IgD-negative memory B cell (primary cell): Measurements from ENCODE around the gene PHACTR1. TPM values are rescaled to one million over a fixed set of nuclear protein-coding genes. Genes with fewer than 3 reads are reported as not detected.
A peak's percentile ranks its signal among the peaks of the same experiment; 100 is the strongest.

ENCODE experiments used
- H3K27ac Mint-ChIP-seq, 3 donors: one replicate each; pipeline ENCODE4 v1.8.0; 2020 to 2022; ENCODE audit warnings: mild to moderate bottlenecking in 3 of 3, mixed read lengths in 3 of 3, moderate library complexity in 1 of 3
- H3K27me3 Mint-ChIP-seq: one replicate; pipeline ENCODE4 v1.8.0; 2021; ENCODE audit warnings: mixed read lengths
- H3K36me3 Mint-ChIP-seq: one replicate; pipeline ENCODE4 v1.8.0; 2020; ENCODE audit warnings: mild to moderate bottlenecking, mixed read lengths
- H3K4me1 Mint-ChIP-seq, 3 donors: one replicate each; pipeline ENCODE4 v1.8.0; 2020 to 2022; ENCODE audit warnings: mixed read lengths in 3 of 3, mild to moderate bottlenecking in 1 of 3
- H3K4me3 Mint-ChIP-seq, 4 donors: one replicate each; pipeline ENCODE4 v1.8.0; 2020 to 2022; ENCODE audit warnings: mild to moderate bottlenecking in 4 of 4, mixed read lengths in 4 of 4, moderate library complexity in 3 of 4
- H3K9me3 Mint-ChIP-seq, 3 donors: one replicate each; pipeline ENCODE4 v1.8.0; 2020 to 2021; ENCODE audit warnings: mixed read lengths in 3 of 3, mild to moderate bottlenecking in 1 of 3
- polyA plus RNA-seq: library from polyadenylated mRNA; unstranded; fragments of 300-500 nt; fragmentation: Illumina TruSeq; gene quantifications from one replicate; pipeline ENCODE4 v1.2.3, GENCODE V29; 2021

PHACTR1 gene
- 12.8 TPM for polyA plus RNA-seq

DNA sequence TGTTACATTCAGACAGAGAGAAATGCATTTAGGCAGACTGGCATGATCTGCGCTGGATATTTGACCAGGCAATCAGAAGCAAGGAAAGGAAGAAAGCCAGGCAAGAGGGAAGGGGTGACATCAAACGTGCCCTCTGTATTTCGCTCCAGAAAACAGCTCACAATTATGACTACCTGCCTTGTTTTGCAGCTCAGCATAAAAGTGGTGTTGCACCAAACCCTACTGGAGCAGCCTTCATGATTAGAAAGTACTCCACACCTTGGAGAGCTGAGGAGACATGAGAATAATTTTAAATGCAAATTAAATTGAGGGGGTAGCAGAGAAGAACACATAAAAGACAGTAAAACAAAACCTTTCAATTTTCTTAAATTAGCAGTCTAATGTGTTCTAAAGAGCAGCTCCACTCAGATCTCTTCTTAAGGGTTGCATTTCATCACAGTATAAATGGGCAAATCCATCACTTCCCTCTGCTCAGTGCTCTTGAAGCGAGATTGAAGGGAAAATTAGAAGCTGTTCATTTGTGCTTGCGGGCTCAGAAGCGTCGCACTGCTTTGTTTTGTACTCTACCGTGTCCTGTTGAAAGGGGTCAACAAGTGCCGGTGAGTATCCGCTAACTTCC is at the start of gene PHACTR1:
Gene PHACTR1, plus strand, starts transcription at position 470 of the 619 bp plus-strand sequence.
- no peaks in the 10 kb centered on the region for H3K36me3 Mint-ChIP-seq
- H3K4me1 Mint-ChIP-seq = peaks cover 0 to 1% (median 0%) of the 10 kb centered on the region in 3 donors
- H3K4me3 Mint-ChIP-seq = no peak within 1 kb of the TSS
- H3K27me3 Mint-ChIP-seq = peaks cover 1% of the 10 kb centered on the region
- H3K27ac Mint-ChIP-seq = no peak within 1 kb of the TSS
- H3K9me3 Mint-ChIP-seq = no peaks in the 10 kb centered on the region

DNA sequence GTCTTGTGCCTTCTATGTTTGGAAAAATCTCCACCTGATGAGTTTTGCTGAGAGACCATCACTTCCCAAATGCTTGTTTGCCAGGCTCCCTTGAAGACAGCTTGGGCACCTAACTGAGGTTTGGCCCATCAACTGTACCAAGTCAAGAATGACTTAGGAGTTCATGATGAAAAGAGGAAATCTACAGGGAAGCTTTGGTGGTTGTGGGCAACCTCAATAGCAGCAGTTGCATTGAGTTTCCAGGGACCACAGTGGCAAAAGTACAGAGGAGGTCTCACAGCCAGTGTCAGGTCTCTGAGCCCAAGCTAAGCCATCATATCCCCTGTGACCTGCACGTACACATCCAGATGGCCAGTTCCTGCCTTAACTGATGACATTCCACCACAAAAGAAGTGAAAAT is 49.7 kb upstream of the PHACTR1 start:
- H3K4me1 Mint-ChIP-seq = no peaks in the 10 kb centered on the region
- H3K36me3 Mint-ChIP-seq = no peaks in the 10 kb centered on the region
- H3K4me3 Mint-ChIP-seq = no peak overlapping the region
- H3K9me3 Mint-ChIP-seq = no peaks in the 10 kb centered on the region
- no peak overlapping the region for H3K27ac Mint-ChIP-seq
- peaks cover 4% of the 10 kb centered on the region for H3K27me3 Mint-ChIP-seq

DNA sequence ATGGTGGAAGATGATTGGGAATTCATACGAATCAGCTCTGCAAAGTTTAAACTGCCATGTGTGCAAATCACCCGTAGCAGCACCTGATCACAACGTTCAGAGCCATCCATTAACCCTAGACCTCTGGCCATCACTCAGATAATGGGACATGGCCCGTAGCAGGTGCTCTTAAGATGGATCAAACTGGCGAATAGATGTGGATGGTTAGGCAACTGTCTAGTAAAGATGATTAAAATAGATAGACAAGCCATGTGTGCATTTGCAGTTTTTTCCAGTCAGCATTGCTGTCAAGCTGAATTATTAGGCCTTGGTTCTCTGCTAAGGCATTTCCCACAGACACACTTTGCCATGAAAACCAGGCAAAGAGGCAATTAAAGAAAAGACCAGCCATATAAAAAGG is 40.6 kb upstream of the PHACTR1 start:
- H3K27ac Mint-ChIP-seq = no peak overlapping the region
- H3K27me3 Mint-ChIP-seq = peaks cover 24% of the 10 kb centered on the region
- H3K36me3 Mint-ChIP-seq = peaks cover 2% of the 10 kb centered on the region
- no peak overlapping the region for H3K4me3 Mint-ChIP-seq
- H3K9me3 Mint-ChIP-seq = no peaks in the 10 kb centered on the region
- H3K4me1 Mint-ChIP-seq = peaks cover 0 to 1% (median 0%) of the 10 kb centered on the region in 3 donors

DNA sequence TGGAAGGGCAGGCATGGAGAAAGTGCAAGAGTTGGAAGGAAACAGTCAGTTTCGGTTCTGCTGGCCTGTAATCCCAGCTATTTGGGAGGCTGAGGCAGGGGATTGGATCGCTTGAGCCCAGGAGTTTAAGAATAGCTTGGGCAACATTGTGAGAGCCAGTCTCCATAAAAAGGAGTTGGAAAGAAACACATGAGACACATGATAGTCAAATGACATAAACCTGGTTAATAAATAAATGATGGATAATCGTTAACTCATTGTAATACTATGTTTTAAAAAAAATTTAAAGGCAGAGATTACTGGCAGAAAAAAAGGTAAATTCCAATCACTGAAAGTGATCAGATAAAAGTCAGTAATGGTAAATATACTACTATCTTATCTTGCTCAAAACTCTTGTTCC is 37.2 kb upstream of the PHACTR1 start:
- Mint-ChIP-seq H3K36me3 (no peaks in the 10 kb centered on the region), H3K27me3 (peaks cover 17% of the 10 kb centered on the region), H3K27ac (peak overlapping the region in 1 of 3 donors; percentile 31), H3K4me1 (peaks cover 0 to 1% (median 0%) of the 10 kb centered on the region in 3 donors), H3K9me3 (no peaks in the 10 kb centered on the region), H3K4me3 (no peak overlapping the region)

DNA sequence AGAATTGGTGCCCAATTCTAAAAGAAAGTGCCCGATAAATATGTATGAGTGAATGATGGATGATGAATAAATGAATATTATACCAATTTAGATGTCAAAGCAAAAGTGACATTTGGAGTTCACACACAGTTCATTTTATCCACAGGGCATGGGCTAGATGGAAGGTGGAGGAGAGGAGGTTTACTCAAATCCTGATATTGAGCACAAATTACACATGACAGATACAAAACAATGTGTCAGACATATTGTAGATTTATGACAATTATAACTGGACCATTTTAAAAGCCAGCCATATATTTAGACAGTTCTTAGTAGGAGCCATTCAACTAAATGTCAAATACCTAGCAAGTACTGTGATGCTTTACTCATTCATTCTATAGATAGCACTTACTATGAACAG is 23.4 kb upstream of the PHACTR1 start:
- no peaks in the 10 kb centered on the region for H3K36me3 Mint-ChIP-seq
- no peaks in the 10 kb centered on the region for H3K27me3 Mint-ChIP-seq
- H3K9me3 Mint-ChIP-seq = peaks cover 0 to 3% (median under 1%) of the 10 kb centered on the region in 3 donors
- no peak overlapping the region for H3K4me3 Mint-ChIP-seq
- no peak overlapping the region for H3K27ac Mint-ChIP-seq
- no peaks in the 10 kb centered on the region for H3K4me1 Mint-ChIP-seq

DNA sequence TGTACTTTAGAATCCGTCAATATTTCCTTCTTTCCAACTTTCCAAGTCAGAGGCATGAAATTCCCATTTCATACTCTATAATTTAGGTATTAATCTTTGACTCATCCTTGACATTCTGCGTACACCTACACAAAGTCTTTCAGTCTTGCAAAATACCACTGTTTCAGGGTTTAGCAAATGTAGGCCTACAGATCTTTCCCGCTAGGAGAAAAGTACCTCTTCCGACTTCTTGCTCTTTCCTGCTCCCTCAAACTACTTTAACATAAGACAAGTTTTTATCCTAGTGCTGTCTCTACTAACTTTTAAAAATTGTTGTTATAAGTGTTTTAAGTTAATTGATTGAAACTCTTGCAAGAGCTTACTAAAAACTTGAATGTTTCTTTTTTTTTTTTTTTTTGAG is 18.3 kb upstream of the PHACTR1 start:
- Mint-ChIP-seq H3K27ac (no peak overlapping the region), H3K27me3 (peaks cover 9% of the 10 kb centered on the region), H3K4me3 (no peak overlapping the region), H3K36me3 (no peaks in the 10 kb centered on the region), H3K4me1 (no peaks in the 10 kb centered on the region), H3K9me3 (peaks cover 0 to 9% (median 0%) of the 10 kb centered on the region in 3 donors)

DNA sequence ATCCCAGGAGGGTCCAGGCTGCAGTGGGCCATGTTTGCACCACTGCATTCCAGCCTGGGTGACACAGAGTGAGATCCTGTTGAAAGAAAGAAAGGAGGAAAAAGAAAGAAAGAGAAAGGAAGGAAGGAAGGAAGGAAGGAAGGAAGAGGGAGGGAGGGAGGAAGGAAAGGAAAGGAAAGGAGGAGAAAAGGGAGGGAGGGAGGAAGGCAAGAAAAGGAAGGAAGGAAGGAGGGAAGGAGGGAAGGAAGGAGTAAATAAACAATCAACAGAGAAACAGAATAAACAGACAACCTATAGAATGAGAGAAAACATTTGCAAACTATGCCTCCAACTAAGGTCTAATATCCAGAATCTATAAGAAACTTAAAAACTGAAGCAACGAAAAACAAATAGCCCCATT is 11.6 kb upstream of the PHACTR1 start:
- Mint-ChIP-seq H3K27me3 (peaks cover 10% of the 10 kb centered on the region), H3K9me3 (peaks cover 0 to 3% (median 0%) of the 10 kb centered on the region in 3 donors), H3K27ac (no peak overlapping the region), H3K4me3 (no peak overlapping the region), H3K4me1 (peaks cover 0 to 1% (median 0%) of the 10 kb centered on the region in 3 donors), H3K36me3 (peaks cover 2% of the 10 kb centered on the region)

DNA sequence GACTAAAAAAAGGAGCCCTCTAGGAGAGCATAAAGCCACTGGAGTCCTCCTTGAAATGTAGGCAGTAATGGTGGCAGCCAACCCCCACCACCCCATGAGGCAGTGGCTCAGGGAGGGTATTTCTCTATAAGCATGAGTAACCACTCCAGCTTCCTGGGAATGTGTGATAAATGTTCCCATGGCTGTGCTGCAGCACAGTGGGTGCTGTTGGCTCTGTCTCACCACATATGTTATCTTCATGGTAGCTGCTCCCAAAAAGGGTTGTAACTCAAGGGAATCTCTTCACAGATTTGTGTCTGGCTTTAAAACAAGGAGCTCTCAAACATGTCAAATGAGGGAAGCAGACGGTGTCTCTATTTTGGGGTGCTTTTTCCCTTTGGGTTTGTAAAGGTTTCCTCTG is 7.5 kb upstream of the PHACTR1 start:
- Mint-ChIP-seq H3K27ac (no peak overlapping the region), H3K27me3 (peaks cover 4% of the 10 kb centered on the region), H3K4me3 (no peak overlapping the region), H3K9me3 (no peaks in the 10 kb centered on the region), H3K4me1 (peaks cover 0 to 1% (median 0%) of the 10 kb centered on the region in 3 donors), H3K36me3 (peaks cover 2% of the 10 kb centered on the region)

DNA sequence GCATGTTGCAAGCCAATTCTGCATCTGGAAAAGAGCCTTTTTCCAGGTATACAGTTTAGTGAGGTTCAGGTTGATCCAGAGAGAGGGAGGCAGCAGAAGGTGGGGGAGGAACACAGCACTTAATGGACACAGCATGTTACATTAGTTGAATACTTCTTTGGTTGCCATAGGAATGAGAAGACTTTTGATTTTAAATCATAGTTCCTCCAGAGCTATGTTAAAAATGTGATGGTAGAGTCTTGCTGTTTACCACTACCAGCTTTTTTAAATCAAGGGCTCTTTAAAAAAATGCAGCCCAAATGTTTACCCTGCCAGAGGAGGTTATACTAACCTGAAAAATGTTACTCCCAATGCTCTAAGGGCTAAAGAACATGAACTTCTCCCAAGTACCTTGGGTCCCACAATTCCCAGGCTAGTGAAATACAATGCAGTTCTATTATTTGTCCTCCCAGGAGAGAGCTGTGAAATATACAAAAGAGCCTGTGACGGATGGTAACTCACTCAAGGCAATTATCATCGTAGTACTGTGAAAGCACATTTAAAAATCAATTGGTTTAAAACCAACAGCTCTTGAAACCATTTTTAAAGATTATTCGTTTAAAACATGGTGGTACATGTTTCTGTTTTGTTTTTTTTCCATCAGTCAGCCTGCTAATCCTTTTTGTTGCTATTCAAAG is 6.9 kb upstream of the PHACTR1 start:
- no peaks in the 10 kb centered on the region for H3K9me3 Mint-ChIP-seq

DNA sequence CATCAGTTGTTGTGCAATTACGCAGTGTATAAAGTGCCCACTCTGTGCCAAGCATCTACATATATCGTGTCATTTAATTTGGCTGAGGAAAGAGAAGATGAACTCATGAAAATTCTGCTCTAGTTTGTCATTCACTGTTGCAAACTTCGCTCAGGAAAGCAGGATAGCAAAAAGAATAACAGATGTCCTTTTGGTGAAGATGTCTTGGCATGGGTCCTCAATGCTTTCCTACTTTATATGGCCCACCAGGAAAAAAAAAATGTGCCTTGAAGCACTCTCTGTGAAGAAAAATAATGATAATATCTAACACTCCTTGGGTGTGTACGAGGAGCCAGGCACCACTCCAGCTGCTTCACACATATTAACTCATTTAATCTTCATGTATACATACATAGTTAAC is 5.6 kb upstream of the PHACTR1 start:
- Mint-ChIP-seq H3K27me3 (peaks cover 1% of the 10 kb centered on the region), H3K4me1 (peaks cover 0 to 1% (median 0%) of the 10 kb centered on the region in 3 donors), H3K36me3 (peaks cover 2% of the 10 kb centered on the region), H3K4me3 (no peak overlapping the region), H3K27ac (no peak overlapping the region), H3K9me3 (no peaks in the 10 kb centered on the region)

More for the DNA sequence above, 6.9 kb upstream of the PHACTR1 start:
- Mint-ChIP-seq H3K36me3 (peaks cover 2% of the 10 kb centered on the region), H3K27ac (no peak overlapping the region), H3K4me1 (peaks cover 0 to 1% (median 0%) of the 10 kb centered on the region in 3 donors), H3K27me3 (peaks cover 5% of the 10 kb centered on the region), H3K4me3 (no peak overlapping the region)

DNA sequence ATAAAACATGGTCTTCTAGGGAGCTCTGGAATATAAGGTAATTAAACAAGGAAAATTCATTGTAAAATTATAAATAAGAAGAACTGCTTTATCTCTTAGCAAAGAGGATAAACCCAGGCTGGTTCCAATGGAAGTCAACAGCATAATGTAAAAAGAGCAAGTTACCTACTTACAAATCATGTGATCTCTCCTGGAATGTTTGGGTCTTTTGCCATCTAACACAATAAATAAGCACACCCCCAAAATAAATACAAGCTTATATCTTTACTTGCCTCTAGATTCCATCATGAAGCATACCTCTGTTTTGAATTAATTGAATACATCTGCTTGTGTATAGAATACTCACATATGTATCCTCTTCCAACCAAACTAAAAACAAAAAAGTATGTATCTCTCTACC is 2.5 kb upstream of the PHACTR1 start:
- H3K27me3 Mint-ChIP-seq = peaks cover 1% of the 10 kb centered on the region
- no peak overlapping the region for H3K27ac Mint-ChIP-seq
- peaks cover 0 to 1% (median 0%) of the 10 kb centered on the region in 3 donors for H3K4me1 Mint-ChIP-seq
- no peak overlapping the region for H3K4me3 Mint-ChIP-seq
- no peaks in the 10 kb centered on the region for H3K9me3 Mint-ChIP-seq
- no peaks in the 10 kb centered on the region for H3K36me3 Mint-ChIP-seq

DNA sequence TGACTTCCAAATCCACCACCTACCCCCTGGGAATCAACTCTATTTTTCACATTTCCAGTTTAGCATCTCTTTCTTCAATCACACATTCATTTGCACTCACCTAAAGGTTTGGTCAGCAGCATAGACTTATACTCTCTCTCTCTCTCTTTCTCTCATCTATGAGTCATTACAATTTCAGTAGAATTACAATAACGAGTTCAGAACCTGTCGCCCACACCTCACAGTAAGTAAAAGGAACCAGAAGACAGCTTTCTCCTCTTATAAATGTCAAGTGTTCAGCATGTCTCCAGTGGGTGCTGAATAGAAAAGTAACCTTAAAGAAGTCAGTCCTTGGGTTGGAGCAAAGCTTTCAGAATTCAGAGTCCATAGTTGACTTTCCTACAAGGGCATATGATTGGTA is 1.1 kb upstream of the PHACTR1 start:
- Mint-ChIP-seq H3K4me3 (no peak overlapping the region), H3K4me1 (peaks cover 0 to 1% (median 0%) of the 10 kb centered on the region in 3 donors), H3K9me3 (no peaks in the 10 kb centered on the region), H3K27ac (no peak overlapping the region), H3K36me3 (no peaks in the 10 kb centered on the region), H3K27me3 (peaks cover 1% of the 10 kb centered on the region)

DNA sequence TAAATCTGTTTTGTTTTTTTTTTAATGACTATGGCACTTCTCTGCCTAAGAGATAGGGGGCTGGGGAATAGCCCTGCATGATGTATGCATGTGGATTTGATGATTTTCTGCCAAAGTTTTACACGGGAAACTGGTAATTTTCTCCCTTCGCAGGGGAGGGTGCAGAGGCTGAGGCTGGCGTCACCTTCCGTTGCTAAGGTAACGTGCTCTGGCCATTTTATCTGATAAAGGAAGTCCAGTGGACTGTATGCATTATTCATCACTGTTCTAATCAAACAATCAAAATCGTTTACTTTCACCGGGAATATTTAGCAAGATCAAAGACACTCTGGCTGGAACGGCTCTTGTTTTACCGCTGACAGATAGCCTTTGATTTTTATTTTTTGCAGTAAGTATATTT is 789 bp downstream of the PHACTR1 start:
- H3K4me1 Mint-ChIP-seq = peaks cover 0 to 1% (median 0%) of the 10 kb centered on the region in 3 donors
- no peaks in the 10 kb centered on the region for H3K9me3 Mint-ChIP-seq
- peaks cover 1% of the 10 kb centered on the region for H3K27me3 Mint-ChIP-seq
- no peaks in the 10 kb centered on the region for H3K36me3 Mint-ChIP-seq
- H3K27ac Mint-ChIP-seq = no peak overlapping the region
- H3K4me3 Mint-ChIP-seq = no peak overlapping the region

DNA sequence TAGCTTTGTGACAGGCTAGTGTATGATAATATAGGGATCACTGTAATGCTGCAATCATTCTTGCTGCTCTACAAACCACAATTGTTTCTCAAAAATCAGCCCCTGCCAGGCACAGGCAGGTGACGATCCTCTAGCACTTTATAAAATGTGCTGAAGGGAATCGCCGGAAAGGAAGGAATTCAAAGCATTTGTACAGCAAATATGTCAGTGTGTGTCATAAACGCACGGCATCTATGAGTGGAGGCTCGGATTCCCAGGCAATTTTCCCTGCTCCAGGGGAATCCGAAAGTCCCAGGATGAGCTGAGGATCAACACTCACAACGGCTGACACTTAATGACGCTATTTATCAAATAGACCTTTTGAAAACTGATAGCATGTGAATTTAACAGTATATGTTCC is 1.4 kb downstream of the PHACTR1 start:
- H3K9me3 Mint-ChIP-seq = peaks cover 0 to 1% (median 0%) of the 10 kb centered on the region in 3 donors
- H3K4me1 Mint-ChIP-seq = peaks cover 0 to 1% (median 0%) of the 10 kb centered on the region in 3 donors
- peaks cover 1% of the 10 kb centered on the region for H3K27me3 Mint-ChIP-seq
- H3K36me3 Mint-ChIP-seq = no peaks in the 10 kb centered on the region
- H3K27ac Mint-ChIP-seq = no peak overlapping the region
- H3K4me3 Mint-ChIP-seq = no peak overlapping the region

DNA sequence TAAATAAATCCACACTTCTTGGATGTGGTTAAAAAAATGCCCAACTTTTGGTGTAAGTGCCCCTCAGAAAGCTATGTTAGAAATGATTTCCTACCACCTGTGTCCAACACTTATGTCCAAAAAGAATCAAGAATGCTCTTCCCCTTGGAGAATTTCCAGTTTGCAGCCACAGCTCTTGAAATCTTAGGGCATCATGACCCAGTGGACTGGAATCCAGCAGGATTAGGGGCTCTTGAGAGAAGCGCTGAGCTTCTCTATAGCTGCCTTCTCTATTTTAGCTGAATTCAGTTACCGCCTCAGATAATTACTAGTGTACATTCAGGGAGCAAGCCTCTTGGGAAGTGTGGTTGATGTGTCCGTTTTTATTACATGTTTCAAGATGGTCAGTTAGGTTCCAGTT is 2.5 kb downstream of the PHACTR1 start:
- H3K27me3 Mint-ChIP-seq = peaks cover 1% of the 10 kb centered on the region
- no peak overlapping the region for H3K4me3 Mint-ChIP-seq
- peaks cover 0 to 1% (median 0%) of the 10 kb centered on the region in 3 donors for H3K4me1 Mint-ChIP-seq
- peaks cover 0 to 1% (median 0%) of the 10 kb centered on the region in 3 donors for H3K9me3 Mint-ChIP-seq
- H3K36me3 Mint-ChIP-seq = no peaks in the 10 kb centered on the region
- H3K27ac Mint-ChIP-seq = no peak overlapping the region

DNA sequence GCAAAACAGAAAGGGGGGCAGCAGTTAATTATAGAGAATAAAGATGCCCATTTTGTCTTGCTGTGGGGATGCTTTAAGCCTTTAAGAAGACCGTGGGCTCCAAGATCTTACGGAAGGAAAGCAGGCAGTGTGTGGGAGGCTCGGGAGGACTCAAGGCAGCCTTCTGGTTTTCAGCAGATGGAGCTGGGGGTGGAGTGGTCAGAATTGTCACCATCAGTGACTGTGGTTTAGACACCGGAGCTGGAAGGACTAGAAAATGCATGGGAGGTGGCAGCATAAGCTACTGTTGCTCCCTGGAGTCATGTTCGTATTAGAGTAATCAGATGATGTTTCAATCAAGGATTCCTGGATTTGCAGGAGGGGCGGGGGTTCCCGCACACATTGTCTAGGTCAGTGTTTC is 3.7 kb downstream of the PHACTR1 start:
- H3K9me3 Mint-ChIP-seq = peaks cover 0 to 1% (median 0%) of the 10 kb centered on the region in 3 donors
- peaks cover 0 to under 1% (median 0%) of the 10 kb centered on the region in 3 donors for H3K4me1 Mint-ChIP-seq
- H3K27ac Mint-ChIP-seq = no peak overlapping the region
- no peaks in the 10 kb centered on the region for H3K36me3 Mint-ChIP-seq
- H3K27me3 Mint-ChIP-seq = no peaks in the 10 kb centered on the region
- H3K4me3 Mint-ChIP-seq = no peak overlapping the region
